Stimulated activated CD4-positive, alpha-beta T cell treated with anti-CD3 and anti-CD28 coated beads, Interleukin-4, amount 100 ng/mL, for 4 hours (primary cell): ENCODE measurements around the gene NLRP8.
"Not testable (repeated sequence)": the region's sequence is repeated elsewhere in the genome, so short reads cannot be mapped to it uniquely, and the experiment has no call there.

ENCODE experiments used
- DNase-seq, 2 experiments: peaks; one replicate each; pipeline ENCODE4 v3.0.0-alpha.2; 2020

NLRP8 gene

GRCh38 chr19:55947532-55947931, at the start of gene NLRP8:
Gene NLRP8, plus strand, starts transcription at chr19:55947832.
- DNase-seq: no peak

- no peak for DNase-seq
These were observed 48.7 kb upstream of the NLRP8 start for GRCh38 chr19:55898911-55899310.

GRCh38 chr19:55901369-55902079, 46.1 kb upstream of the NLRP8 start:
- no peak for DNase-seq

- DNase-seq: no peak
These were observed 45.4 kb upstream of the NLRP8 start for GRCh38 chr19:55902080-55902751.

GRCh38 chr19:55907286-55907685, 40.3 kb upstream of the NLRP8 start:
- DNase-seq: no peak

- DNase-seq: no peak
These were observed 39.9 kb upstream of the NLRP8 start for GRCh38 chr19:55907746-55908145.

GRCh38 chr19:55909801-55910200, 37.8 kb upstream of the NLRP8 start:
- DNase-seq: no peak

- no peak for DNase-seq
These were observed 34.7 kb upstream of the NLRP8 start for GRCh38 chr19:55912916-55913315.

- DNase-seq: no peak
These were observed 33.9 kb upstream of the NLRP8 start for GRCh38 chr19:55913643-55914268.

- no peak for DNase-seq
These were observed 24.1 kb upstream of the NLRP8 start for GRCh38 chr19:55923556-55923955.

GRCh38 chr19:55927991-55928390, 19.6 kb upstream of the NLRP8 start:
- DNase-seq: no peak

- DNase-seq: not testable (repeated sequence)
These were observed 18.4 kb upstream of the NLRP8 start for GRCh38 chr19:55929258-55929657.

- no peak for DNase-seq
These were observed 16.6 kb upstream of the NLRP8 start for GRCh38 chr19:55930996-55931515.

- no peak for DNase-seq
These were observed 15.7 kb upstream of the NLRP8 start, which contains the start of gene NLRP13 for GRCh38 chr19:55931936-55932386. Gene NLRP13, minus strand, starts transcription at chr19:55932336. Its CDS starts 25 bp downstream, at chr19:55932311.

GRCh38 chr19:55935206-55935605, 12.4 kb upstream of the NLRP8 start:
- no peak for DNase-seq

- no peak for DNase-seq
These were observed 8.4 kb upstream of the NLRP8 start for GRCh38 chr19:55939206-55939605.

GRCh38 chr19:55940306-55940705, 7.3 kb upstream of the NLRP8 start:
- DNase-seq: no peak

- not testable (repeated sequence) for DNase-seq
These were observed 2.9 kb downstream of the NLRP8 start for GRCh38 chr19:55950566-55950965.

- no peak for DNase-seq
These were observed 8.8 kb downstream of the NLRP8 start for GRCh38 chr19:55956431-55956830.

- no peak for DNase-seq
These were observed 10.7 kb downstream of the NLRP8 start for GRCh38 chr19:55958356-55958755.

- DNase-seq: no peak
These were observed 12.5 kb downstream of the NLRP8 start for GRCh38 chr19:55959996-55960675.

- no peak for DNase-seq
These were observed 14.6 kb downstream of the NLRP8 start for GRCh38 chr19:55962186-55962585.

- no peak for DNase-seq
These were observed 26.4 kb downstream of the NLRP8 start for GRCh38 chr19:55973982-55974381.
